Measurements from ENCODE around the gene ACSS2.

ACSS2 gene

DNA sequence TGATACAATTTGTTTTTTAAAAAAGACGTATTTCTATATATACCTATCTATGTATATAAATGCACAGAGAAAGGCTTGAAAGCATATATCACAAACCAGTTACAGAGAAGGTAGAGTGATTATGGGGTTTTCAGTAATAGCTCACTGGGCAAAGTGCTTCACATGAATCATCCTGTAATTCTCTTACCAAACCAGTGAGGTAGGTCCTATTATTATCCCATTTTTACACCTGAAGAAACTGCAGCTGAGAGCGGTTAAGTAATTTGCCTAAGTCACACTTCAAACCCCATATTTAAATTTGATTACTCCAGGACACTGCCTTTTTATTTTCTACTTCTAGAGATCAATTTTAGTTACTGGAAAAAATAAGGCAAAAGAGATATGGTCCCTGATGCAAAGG, 74.8 kb downstream of the ACSS2 start:
- no peak for DNase-seq

DNA sequence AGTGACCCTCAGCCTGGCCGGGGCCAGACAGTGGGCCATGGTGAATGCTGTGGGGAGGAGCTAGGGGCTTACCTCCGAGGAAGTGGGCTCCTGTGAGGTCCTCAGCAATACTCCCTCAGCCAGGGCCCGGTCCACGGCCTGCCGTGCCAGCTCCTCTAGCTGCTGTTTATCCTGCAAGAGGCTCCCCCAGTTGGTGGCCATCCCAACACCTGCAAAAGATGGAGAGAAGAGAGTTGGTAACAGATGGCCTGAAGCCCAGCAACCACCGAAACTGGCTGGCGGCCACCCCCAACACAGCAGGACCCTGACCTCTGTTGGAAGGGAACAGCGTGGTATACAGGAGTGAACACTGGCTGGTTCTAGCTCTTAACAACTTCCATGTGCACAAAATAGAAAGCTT, 75.2 kb downstream of the ACSS2 start:
- no peak for DNase-seq

DNA sequence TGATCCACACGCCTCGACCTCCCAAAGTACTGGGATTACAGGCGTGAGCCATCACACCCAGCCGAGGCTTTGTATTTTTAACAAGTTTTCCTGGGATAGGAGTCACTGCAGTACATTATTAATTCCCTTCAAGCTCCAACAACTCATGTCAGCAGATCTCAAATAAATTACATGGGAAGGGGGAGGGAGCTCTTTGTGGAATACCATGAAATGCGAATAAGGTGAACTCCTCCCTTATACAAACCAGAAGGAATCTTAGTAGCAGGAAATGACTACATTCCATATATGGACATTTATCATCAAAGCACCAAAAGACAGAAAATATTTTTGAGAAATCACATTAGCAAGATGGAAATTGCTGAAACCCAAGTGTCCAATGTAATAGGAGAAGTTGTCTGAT, 76.3 kb downstream of the ACSS2 start:
- no peak for DNase-seq

DNA sequence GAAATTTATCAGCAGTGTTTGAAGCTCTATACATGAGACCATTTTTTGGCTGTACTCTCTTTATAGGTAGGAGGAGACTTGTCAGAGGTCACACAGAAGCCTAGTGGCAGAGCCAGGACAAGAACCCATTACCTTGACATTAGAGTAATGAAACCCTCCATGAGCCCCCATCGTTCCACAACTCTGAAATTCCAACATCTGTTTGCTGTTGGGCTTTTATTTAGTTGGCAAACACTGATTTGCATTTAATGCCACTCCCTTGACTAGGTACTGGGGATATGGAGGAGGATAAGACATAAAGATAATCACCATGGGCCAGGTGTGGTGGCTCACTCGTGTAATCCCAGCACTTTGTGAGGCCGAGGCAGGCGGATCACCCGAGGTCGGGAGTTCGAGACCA, 77.5 kb downstream of the ACSS2 start:
- no peak for DNase-seq

DNA sequence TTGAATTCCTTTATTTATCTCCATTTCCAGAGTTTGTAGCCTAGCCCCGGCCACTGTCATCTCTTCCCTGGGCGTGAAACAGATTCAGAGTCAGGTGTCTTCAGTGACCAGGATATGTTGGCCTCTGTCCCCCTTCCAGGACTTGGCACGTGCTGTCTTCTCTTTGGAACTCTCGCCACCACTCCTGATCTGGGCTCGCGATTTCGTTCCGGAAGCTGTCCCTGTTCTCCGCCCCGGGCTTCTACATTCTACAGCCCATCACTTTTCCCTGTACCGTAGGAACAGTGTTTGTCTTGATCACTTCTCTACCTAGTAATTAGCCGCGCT, 78.5 kb downstream of the ACSS2 start:
- DNase-seq: no peak

DNA sequence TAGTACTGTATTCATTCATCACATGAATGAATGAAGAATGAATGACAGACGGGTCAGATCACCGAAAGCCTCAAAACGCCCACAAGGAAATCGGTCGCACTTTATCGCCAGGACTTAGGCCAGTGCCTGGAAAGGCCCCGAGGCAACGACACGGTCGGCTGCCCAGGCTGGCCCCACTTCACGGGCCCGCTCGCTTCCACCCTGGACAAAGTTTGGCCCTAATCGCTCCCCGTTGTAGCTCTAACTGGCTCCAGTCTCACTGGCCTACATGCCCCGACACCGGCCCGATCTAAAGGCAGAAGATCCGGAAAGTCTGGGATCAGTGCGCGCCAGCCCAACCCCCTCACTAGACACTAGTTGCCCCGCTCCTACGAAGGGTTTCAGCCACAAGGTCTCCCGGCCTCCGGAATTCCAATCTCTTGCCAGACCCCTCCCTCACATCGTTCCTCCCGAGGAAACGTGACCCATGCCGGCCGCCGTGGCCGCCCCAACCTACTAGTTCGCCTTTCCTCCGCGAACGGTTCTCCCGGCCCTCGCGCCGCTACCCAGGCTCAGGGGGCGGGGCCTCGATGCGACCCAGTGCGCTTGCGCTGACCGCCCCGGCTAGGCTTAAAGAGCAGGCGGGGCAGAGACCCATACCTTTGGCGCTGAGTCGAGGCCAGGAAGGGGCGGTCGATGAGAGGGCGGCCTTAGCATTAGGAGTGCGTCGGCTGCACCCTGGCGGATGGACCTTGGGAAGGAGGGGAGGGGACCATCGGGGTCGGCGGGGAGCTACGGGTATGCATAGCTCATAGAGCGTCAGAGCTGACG, 79.0 kb downstream of the ACSS2 start, which contains the start of the genes GSS and MYH7B:
Gene GSS (minus strand): TSS at position 576 of the 810 bp plus-strand sequence. CDS start 3,954 bp downstream, outside the sequence.
Gene MYH7B (plus strand): TSS at position 638 of the 810 bp plus-strand sequence. CDS start 22,138 bp downstream, outside the sequence.
- DNase-seq: peak; percentile 99

DNA sequence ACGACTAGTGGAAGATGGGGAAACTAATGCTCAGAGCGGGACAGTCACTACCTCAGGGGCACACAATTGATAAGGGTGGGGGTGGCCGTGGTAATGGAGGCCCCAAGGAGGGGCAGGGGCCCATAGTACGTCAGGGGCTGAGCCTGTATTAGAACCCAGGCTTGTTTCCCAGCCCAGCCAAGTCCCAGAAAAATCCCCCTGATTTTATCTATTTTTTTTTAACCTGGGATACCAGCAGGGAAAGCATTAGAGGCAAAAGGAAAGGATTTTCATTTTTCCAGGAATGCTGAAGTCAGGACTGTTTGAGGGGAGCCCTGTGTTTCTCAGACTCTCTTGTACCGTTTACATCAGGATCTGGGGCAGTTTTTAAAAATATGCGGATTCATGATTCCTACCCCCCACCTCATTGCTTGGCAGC, 79.6 kb downstream of the ACSS2 start:
- no peak for DNase-seq

DNA sequence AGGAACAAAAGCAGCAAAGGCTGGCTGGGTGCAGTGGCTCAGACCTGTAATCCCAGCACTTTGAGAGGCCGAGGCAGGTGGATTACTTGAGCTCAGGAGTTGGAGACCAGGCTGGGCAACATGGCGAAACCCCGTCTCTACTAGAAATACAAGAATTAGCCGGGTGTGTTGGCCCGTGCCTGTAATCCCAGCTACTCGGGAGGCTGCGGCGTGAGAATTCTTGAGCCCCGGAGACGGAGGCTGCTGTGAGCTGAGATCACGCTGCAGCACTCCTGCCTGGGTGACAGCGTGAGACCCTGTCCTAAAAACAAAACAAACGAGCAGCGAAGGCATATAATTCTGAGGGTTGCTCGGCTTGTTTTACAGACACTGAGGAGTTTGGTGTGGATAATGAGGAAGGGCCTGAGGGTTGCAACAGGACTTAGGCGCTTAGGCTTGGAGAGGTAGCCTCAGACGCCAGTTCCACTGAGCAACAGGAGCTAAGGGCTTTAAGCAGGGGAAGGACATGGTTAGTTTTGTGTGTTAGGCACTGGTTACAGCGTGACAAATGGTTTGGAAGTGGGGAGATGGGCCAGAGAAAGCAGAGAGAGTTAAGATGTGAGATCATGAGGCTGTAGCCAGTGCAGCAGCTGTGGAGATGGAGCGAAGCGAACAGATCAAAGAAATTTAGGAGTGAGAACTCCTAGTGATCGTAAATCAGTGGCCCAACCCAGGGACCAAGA, 80.5 kb downstream of the ACSS2 start:
- DNase-seq: no peak

DNA sequence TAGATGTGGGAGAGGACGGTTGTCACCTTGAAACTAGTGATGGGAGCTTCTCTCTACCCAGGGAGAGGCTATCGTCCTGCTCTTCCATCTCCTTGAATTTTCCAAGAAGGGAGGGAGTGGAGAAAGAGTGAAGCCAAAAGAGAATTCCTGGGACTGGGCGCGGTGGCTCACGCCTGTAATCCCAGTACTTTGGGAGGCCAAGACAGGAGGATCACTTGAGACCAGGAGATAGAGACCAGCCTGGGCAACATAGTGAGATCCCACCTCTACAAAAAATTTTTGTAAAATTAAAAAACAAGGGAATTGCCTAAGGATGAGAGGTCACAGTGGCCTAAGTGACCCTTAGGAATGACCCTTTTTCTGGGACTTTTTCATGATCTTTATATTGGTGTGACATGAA, 88.1 kb downstream of the ACSS2 start:
- no peak for DNase-seq

DNA sequence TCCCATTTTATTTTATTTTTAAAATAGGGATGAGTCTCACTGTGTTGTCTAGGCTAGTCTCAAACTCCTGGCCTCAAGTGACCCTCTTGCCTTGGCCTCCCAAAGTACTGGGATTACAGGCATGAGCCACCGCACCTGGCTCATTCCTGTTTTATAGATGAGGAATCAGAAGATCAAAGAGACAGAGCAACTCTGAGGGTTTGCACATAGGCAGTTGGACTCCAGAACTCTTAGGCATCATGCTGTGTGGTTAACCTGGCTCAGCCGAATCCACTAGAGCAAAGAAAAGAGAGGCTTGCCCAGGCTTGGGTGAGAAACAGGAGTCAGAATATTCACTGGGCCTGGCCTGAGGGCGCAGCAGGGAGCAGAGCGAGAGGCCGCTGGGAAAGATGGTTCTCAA, 88.6 kb downstream of the ACSS2 start:
- no peak for DNase-seq

DNA sequence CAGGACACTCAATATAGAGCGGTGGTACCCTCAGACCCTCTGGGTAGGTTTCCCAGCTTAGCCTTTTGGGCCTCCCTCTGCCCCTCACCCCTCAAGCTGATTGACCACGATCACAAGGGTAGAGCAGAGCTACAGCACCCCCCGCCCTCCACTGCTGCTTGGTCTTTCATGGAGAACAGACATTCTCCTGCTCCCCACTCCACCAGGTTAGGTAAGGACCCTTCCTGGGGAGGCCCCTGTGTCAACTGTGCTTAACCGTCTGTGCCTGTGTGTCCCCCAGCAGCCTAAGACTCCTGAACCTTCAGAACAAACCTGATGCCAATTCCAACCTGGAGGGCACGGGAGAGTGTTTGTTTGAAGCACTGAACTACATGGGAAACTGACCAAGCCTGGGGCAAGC, 91.0 kb downstream of the ACSS2 start:
- DNase-seq: no peak

DNA sequence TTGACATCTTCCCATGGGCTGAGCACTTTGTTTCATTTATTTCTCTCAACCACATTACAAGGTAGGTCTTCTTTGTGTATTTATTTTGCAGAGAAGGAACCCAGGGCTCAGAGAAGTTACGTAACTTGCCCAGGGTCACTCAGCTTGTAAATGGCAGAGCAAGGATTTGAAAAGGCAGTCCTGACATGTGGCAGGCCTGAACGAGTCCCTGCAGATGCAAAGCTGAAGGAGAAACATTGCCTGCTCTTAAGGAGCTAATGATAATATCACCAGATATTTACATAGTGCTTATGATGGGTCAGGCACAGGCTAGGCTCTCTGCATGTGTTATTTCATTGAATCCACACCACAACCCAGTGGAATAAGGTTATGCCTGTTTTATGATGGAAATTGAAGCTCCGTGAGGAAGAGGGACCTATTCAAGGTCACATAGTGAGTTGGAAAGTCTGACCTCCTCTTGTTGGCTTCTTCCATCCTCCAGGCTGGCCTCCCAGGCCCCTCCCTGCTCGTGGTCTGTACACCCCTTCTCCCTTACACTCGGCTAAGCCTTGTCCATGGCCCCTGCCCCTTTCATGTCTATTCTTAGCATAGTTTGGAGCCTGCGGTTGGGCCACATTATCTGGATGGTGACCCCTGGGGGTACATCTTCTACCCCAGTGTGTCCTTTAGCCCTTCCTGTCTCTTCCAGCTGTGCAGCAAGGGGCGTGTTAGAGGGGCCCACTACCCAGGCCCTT, 91.8 kb downstream of the ACSS2 start:
- no peak for DNase-seq

DNA sequence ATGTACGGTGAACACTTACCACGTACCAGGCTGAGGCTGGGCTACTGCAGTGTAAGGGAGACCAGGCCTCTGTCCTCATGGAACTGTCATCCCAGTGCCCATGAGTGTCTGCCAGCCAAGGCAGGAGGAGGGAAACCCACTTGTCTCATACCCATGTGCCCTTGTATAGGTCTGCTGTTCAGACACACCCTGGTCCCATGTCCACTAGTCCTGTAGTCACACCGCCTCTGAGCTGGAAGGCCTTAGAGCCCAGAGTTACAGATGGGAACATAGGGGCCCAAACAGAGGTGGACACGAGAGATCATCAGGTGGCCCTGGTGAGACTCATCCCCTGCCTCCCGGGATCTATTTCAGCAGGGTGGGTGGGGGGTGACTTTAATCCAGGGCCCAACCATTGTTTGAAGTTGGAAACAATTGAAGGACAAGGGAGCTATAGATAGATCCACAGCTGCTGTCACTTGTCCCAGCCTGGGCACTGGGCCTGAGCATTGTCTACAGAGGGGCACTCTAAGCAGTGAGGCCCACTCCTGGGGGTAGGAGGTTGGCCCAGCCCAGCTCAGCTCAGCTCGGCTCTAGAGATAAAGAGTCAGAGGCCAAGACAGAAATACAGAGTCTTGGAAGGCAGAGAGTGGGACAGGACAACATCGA, 93.9 kb downstream of the ACSS2 start:
- no peak for DNase-seq

DNA sequence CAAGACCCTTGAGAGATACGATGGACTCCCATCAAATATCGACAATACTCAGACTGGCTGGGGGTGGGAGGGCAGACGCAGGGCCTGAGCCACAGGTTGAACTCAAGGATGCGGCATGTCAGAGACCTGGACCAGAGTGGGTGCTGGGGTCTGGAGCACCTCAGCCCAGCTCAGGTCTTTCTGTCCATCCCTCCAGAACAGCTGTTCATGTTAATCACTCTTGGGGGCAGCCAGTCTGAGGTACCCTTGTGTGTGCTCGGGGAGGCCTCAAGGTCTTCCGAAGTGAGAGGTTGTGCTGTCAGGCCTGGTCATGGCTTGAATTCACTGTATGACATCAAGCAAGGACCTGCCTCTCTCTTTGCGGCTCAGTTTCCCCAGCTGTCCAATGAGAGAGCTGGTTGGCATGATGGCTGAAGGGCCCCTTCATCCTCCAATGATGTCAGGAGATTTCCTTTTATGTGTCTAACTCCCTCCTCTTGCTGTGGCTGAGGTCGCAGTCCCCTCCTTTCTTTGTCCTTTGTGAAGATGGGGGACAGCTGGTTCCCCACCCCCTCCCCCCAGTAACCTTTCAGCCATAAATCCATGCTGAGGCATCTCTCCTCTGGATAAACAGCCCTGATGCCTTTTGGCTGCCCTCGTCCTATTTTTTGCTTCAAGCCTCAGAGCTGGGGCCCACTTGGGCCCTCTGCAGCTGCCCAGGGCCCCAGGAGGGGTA, 94.6 kb downstream of the ACSS2 start:
- no peak for DNase-seq

DNA sequence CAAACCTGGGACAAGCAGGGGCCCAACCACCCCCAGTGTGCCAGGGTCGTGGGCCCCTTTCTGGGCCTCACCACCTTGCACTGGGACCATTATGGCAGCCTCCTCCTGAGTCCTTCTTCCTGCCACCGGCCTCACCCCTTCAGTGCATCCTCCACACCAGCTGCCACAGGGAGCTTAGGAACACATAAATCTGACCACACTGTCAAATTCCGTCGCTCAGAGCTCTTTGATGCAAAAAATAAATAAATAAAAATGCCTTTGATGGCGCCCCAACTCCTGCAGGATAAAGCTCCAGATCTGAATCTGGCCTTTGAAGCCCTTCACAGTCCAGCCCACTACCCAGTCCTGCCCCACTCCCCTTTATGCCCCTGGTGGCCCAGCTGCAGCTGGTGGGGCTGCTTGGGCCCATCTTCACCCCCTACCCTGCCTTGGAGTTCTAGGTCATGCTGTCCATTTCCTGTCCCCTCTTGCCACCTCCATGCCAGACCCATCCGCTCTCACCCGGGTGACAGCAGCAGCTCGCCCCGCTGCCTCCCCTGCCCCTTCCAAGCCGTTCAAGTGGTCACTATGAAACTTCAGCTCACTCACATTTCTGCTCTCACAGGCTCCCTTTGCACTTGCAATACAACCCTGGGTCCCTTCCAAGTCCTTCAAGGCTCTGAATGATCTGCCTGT, 95.3 kb downstream of the ACSS2 start:
- no peak for DNase-seq

DNA sequence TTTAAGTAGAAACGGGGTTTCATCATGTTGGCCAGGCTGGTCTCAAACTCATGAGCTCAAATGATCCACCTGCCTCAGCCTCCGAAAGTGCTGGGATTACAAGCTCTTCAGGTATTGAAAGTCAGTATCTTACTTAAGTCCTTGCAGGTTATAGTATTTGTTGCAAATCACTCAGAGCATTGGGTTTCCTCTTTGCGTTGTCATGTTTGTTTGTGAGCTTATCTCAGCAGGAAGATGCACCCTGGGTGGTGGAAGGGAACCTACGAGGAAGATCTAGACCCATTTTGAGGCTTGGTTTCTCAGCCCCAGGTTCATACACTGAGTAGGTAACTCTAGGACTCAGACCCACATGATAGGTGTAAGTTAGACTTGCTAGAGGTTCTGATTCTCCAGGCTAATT, 97.8 kb downstream of the ACSS2 start:
- no peak for DNase-seq

DNA sequence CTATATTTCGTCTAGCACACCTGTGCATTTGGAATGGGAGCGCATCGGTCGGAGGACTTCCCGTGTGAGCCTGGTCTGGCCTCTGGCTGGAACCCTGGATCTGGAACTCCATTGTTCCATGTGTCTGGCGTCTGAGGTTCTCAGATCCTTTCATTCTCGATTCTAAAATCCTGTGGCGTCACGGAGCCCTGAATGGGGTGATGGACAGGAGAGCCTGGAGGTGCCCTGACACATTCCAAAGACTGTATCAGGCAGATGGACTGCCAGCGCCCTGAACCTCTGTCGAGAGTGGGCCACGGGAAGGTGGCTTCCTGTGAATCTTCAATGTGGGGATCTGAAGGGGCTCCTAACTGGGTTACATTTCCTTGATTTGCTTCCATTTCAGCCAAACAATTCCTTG, 99.9 kb downstream of the ACSS2 start:
- no peak for DNase-seq
